Measurements from ENCODE around the gene BABAM2.

Gene BABAM2

GRCh38 chr2:28030600-28030999, 140.1 kb downstream of the BABAM2 start:
- no peak for DNase-seq (ENCODE audit: low spot score)

- DNase-seq (ENCODE audit: low spot score): no peak
These were observed 142.3 kb downstream of the BABAM2 start for GRCh38 chr2:28032816-28033215.

GRCh38 chr2:28034696-28035095, 144.2 kb downstream of the BABAM2 start:
- DNase-seq (ENCODE audit: low spot score): no peak

GRCh38 chr2:28035163-28035690, 144.7 kb downstream of the BABAM2 start:
- no peak for DNase-seq (ENCODE audit: low spot score)

GRCh38 chr2:28035816-28036215, 145.3 kb downstream of the BABAM2 start:
- DNase-seq (ENCODE audit: low spot score): no peak

- no peak for DNase-seq (ENCODE audit: low spot score)
These were observed 145.8 kb downstream of the BABAM2 start for GRCh38 chr2:28036307-28036706.

GRCh38 chr2:28038722-28039121, 148.2 kb downstream of the BABAM2 start:
- DNase-seq (ENCODE audit: low spot score): no peak

GRCh38 chr2:28045676-28046351, 155.3 kb downstream of the BABAM2 start:
- DNase-seq (ENCODE audit: low spot score): no peak

- no peak for DNase-seq (ENCODE audit: low spot score)
These were observed 156.4 kb downstream of the BABAM2 start for GRCh38 chr2:28046921-28047320.

- peak; percentile 13 for DNase-seq (ENCODE audit: low spot score)
These were observed 157.2 kb downstream of the BABAM2 start for GRCh38 chr2:28047681-28048080.

GRCh38 chr2:28048341-28048740, 157.8 kb downstream of the BABAM2 start:
- no peak for DNase-seq (ENCODE audit: low spot score)

GRCh38 chr2:28049416-28049815, 158.9 kb downstream of the BABAM2 start:
- no peak for DNase-seq (ENCODE audit: low spot score)

GRCh38 chr2:28049899-28050298, 159.4 kb downstream of the BABAM2 start:
- DNase-seq (ENCODE audit: low spot score): no peak

- DNase-seq (ENCODE audit: low spot score): no peak
These were observed 162.2 kb downstream of the BABAM2 start for GRCh38 chr2:28052691-28053090.

GRCh38 chr2:28053597-28053996, 163.1 kb downstream of the BABAM2 start:
- DNase-seq (ENCODE audit: low spot score): no peak

GRCh38 chr2:28054916-28055315, 164.4 kb downstream of the BABAM2 start:
- DNase-seq (ENCODE audit: low spot score): no peak

- DNase-seq (ENCODE audit: low spot score): no peak
These were observed 164.9 kb downstream of the BABAM2 start for GRCh38 chr2:28055325-28055970.

GRCh38 chr2:28058791-28059190, 168.3 kb downstream of the BABAM2 start:
- no peak for DNase-seq (ENCODE audit: low spot score)

GRCh38 chr2:28062867-28063266, 172.3 kb downstream of the BABAM2 start:
- DNase-seq (ENCODE audit: low spot score): no peak

GRCh38 chr2:28063492-28063962, 173.0 kb downstream of the BABAM2 start:
- no peak for DNase-seq (ENCODE audit: low spot score)

- DNase-seq (ENCODE audit: low spot score): no peak
These were observed 177.1 kb downstream of the BABAM2 start for GRCh38 chr2:28067602-28068001.

- peak; percentile 77 for DNase-seq (ENCODE audit: low spot score)
These were observed 177.6 kb downstream of the BABAM2 start for GRCh38 chr2:28068088-28068487.

- DNase-seq (ENCODE audit: low spot score): no peak
These were observed 178.0 kb downstream of the BABAM2 start for GRCh38 chr2:28068527-28068926.

- DNase-seq (ENCODE audit: low spot score): no peak
These were observed 180.7 kb downstream of the BABAM2 start for GRCh38 chr2:28071221-28071620.

Data from LoVo (cell line).